Pancreas (tissue), 10 donors: Measurements from ENCODE around the gene CATSPER3. TPM values are rescaled to one million over a fixed set of nuclear protein-coding genes. Genes with fewer than 3 reads are reported as not detected.
"Not testable (repeated sequence)": the region's sequence is repeated elsewhere in the genome, so short reads cannot be mapped to it uniquely, and the experiment has no call there.

Experiments used
- ATAC-seq, 4 donors: fragments of 200-7000 bp; cut with Tn5 transposase; one replicate each; pipeline versions ENCODE4 v1.8.0 to v1.9.1; 2020; ENCODE audit warnings: mild to moderate bottlenecking in 4 of 4, moderate library complexity in 4 of 4
- DNase-seq, 6 donors: peaks; one replicate each; pipeline ENCODE4 v3.0.0-alpha.2; 2020
- FAIRE-seq: peaks from 2 replicates; lab custom pipeline; 2012; peaks lifted over from hg19 to GRCh38; lab: Jason Lieb, UNC
- H3K27ac ChIP-seq, 4 donors: fragments of 200-600 bp; sonication (generic); 1 replicate in 3 of 4; 2 replicates in 1 of 4; pipeline versions ENCODE4 v1.5.0 to v1.8.0; 2020
- H3K27me3 ChIP-seq, 4 donors: fragments of 200-600 bp; one replicate each; pipeline ENCODE4 v1.8.0; 2021
- H3K36me3 ChIP-seq, 3 donors: fragments of 200-600 bp; sonication (generic) in 1 of 3; one replicate each; pipeline versions ENCODE4 v1.5.0 to v1.8.0; 2020 to 2021
- H3K4me1 ChIP-seq, 3 donors: fragments of 200-600 bp; one replicate each; pipeline ENCODE4 v1.8.0; 2021
- H3K4me3 ChIP-seq, 4 donors: fragments of 200-600 bp; sonication (generic) in 2 of 4; one replicate each; pipeline versions ENCODE4 v1.5.0 to v1.8.0; 2020 to 2021
- H3K9me3 ChIP-seq, 4 donors: fragments of 200-600 bp; one replicate each; pipeline ENCODE4 v1.8.0; 2021
- WGBS, 2 donors: extraction: QIAGEN DNeasy Blood & Tissue Kit; methylation state at CpG; one replicate each; pipeline ENCODE4 v1.1.7; 2013; 5-methylcytosine and 5-hydroxymethylcytosine counted together
- intact Hi-C, 3 donors: fragments of 100-400 bp; cut with DNase I; formaldehyde crosslinking; loops; one replicate each; pipeline versions ENCODE4 v1.11.1 to v1.14.2; 2022
- polyA plus RNA-seq, 2 donors: library from polyadenylated mRNA; stranded (reverse); fragments of 200-250 nt; gene quantifications; one replicate each; pipeline ENCODE4 v1.2.3, GENCODE V29; 2013
- total RNA-seq, 6 donors: library from RNA; stranded (reverse); fragmentation: NEBNext Ultra II Directional in 4 of 6; extraction: Animal tissue kit (Norgen Biotek cat#: 25700) in 4 of 6; gene quantifications; one replicate each; pipeline versions ENCODE4 v1.2.1 to v1.2.4, GENCODE V29; 2021 to 2023
- TF ChIP-seq, protein P1 (sequence below), 4 donors: fragments of 200-600 bp; sonication (generic) in 3 of 4; IDR thresholded peaks; one replicate each; pipeline versions ENCODE4 v1.5.0 to v1.8.0; 2021; ENCODE audit warnings: antibody characterized with exemption in 4 of 4
- donor health status: healthy with polysubstance abuse.
- donor health status: DM: no; HTN: no; CAD: no; lungs with moderate emphysema.
- donor health status: DM: no; HTN: no; CAD: no.
- donor health status: control.
- donor health status: control.
- donor health status: Bipolar disorder and iron deficiency.
- donor health status: DM: yes; HTN: yes; CAD: no.
- donor health status: DM: no; HTN: no; CAD: no.
- donor health status: DM: no; HTN: no; CAD: no.
- donor health status: DM: yes; HTN: yes; CAD: no.

The CATSPER3 gene
- total and polyA plus RNA-seq, 8 donors = 0.29 to 2.2 (median 0.65) TPM

DNA sequence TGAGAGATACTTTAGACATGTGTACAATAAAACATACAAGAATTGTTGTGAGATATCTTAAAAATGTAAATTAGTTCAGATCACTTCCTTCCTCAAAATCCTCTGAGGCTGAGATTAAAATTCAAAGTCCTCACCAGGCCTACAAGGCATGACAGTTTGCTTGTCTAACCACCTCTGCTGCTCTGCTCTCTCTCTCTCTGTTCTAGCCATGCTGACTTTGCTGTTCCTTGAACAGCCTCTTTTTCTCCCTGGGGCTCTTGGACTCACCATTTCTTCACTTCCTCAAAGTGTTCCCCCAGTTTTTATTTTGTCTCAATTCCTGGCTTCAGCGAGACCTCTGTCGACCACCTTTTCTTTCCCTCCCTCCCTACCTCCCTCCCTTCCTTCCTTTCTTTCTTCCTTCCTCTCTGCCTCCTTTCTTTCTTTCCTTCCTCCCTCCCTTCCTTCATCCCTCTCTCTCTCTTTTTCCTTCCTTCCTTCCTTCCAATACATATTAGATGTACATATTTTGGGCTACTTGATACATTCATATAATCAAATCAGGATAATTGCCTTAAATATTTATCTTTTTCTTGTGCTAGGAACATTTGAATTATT, 27.0 kb downstream of the CATSPER3 start:
- no peak for FAIRE-seq
- intact Hi-C loops = no loop called here
- H3K36me3 ChIP-seq = no peaks in the 10 kb centered on the region
- no peaks in the 10 kb centered on the region for H3K27me3 ChIP-seq
- H3K4me3 ChIP-seq = no peak overlapping the region
- no peaks in the 10 kb centered on the region for H3K4me1 ChIP-seq
- WGBS, 2 donors = 65 to 85% methylated on average over 2 of the region's 2 CpGs
- no peak overlapping the region for H3K27ac ChIP-seq
- TF ChIP-seq, protein P1, sequence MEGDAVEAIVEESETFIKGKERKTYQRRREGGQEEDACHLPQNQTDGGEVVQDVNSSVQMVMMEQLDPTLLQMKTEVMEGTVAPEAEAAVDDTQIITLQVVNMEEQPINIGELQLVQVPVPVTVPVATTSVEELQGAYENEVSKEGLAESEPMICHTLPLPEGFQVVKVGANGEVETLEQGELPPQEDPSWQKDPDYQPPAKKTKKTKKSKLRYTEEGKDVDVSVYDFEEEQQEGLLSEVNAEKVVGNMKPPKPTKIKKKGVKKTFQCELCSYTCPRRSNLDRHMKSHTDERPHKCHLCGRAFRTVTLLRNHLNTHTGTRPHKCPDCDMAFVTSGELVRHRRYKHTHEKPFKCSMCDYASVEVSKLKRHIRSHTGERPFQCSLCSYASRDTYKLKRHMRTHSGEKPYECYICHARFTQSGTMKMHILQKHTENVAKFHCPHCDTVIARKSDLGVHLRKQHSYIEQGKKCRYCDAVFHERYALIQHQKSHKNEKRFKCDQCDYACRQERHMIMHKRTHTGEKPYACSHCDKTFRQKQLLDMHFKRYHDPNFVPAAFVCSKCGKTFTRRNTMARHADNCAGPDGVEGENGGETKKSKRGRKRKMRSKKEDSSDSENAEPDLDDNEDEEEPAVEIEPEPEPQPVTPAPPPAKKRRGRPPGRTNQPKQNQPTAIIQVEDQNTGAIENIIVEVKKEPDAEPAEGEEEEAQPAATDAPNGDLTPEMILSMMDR (IDR thresholded peaks at IDR 0.05) = no peak
- no peak for ATAC-seq
- H3K9me3 ChIP-seq = no peaks in the 10 kb centered on the region
- no peak for DNase-seq

DNA sequence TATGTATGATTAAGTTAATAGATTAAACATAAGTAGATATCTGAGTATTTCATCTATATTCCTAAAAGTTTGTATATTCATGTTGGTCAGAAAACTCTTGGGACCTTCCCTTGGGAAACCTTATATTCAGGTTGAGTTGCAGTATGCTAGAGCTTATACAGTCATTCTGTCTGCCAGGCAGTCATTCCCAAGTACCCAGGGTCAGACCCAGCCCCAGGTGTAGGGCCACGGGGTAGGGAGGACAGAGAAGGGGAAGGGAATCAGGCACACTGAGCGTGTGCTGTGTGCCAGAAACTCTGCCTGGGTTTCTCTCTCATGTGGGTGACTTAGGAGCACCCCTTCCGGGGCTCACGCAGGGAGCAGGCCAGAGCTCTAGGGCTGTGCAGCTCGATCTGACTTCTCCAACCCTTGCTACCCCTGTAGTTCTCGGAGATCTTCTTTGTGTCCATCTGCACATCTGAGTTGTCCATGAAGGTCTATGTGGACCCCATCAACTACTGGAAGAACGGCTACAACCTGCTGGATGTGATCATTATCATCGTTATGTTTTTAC, 28.2 kb downstream of the CATSPER3 start:
- no peaks in the 10 kb centered on the region for H3K27me3 ChIP-seq
- no peaks in the 10 kb centered on the region for H3K36me3 ChIP-seq
- TF ChIP-seq, protein P1 (IDR thresholded peaks at IDR 0.05) = no peak
- H3K9me3 ChIP-seq = no peaks in the 10 kb centered on the region
- no peak overlapping the region for H3K27ac ChIP-seq
- no peak for DNase-seq
- intact Hi-C loops = no loop called here
- no peak overlapping the region for H3K4me3 ChIP-seq
- WGBS, 2 donors = 89 to 93% methylated on average over 8 of the region's 8 CpGs
- FAIRE-seq = no peak
- no peak for ATAC-seq
- H3K4me1 ChIP-seq = no peaks in the 10 kb centered on the region

DNA sequence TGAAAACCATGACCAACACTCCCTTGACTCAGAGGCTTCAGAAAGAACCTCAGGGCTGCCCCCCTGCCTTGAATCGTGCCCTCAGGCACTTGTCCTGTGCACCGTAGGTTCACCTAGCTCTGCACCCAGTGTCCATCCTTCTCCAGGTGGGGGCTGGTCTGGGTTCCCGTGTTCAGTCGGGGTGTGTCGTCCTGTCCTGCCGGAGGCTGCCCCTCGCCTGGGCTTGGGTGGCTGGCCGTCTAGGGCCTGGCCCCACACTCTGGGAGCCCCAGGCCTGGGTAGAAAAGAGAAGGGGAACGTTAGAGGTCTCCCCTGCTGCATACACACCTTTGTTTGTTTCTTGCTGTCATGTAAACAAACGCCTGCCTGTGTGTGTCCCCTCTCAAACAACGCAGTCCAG, 29.3 kb downstream of the CATSPER3 start:
- TF ChIP-seq, protein P1 (IDR thresholded peaks at IDR 0.05) = no peak
- FAIRE-seq (no peak), DNase-seq (no peak), ATAC-seq (no peak)
- Histone ChIP-seq H3K27me3 (no peaks in the 10 kb centered on the region), H3K9me3 (no peaks in the 10 kb centered on the region), H3K27ac (no peak overlapping the region), H3K4me1 (no peaks in the 10 kb centered on the region), H3K36me3 (no peaks in the 10 kb centered on the region), H3K4me3 (no peak overlapping the region)
- 73 to 75% methylated on average over 11 of the region's 11 CpGs for WGBS, 2 donors
- intact Hi-C loops = no loop called here

DNA sequence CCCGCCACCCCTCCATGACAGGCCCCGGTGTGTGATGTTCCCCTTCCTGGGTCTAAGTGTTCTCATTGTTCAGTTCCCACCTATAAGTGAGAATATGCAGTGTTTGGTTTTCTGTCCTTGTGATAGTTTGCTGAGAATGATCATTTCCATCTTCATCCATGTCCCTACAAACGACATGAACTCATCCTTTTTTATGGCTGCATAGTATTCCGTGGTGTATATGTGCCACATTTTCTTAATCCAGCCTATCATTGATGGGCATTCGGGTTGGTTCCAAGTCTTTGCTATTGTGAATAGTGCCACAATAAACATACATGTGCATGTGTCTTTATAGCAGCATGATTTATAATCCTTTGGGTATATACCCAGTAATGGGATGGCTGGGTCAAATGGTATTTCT, 30.4 kb downstream of the CATSPER3 start:
- ATAC-seq, H3K9me3 ChIP-seq, DNase-seq, H3K4me3 ChIP-seq, H3K27me3 ChIP-seq, intact Hi-C loops, H3K27ac ChIP-seq, H3K36me3 ChIP-seq, FAIRE-seq, H3K4me1 ChIP-seq: not testable (repeated sequence)
- 89 to 94% methylated on average over 5 of the region's 5 CpGs for WGBS, 2 donors

- Histone ChIP-seq H3K36me3 (no peaks in the 10 kb centered on the region), H3K27me3 (no peaks in the 10 kb centered on the region), H3K4me3 (no peak overlapping the region), H3K27ac (no peak overlapping the region), H3K4me1 (no peaks in the 10 kb centered on the region), H3K9me3 (no peaks in the 10 kb centered on the region)
- 76 to 92% methylated on average over 3 of the region's 3 CpGs for WGBS, 2 donors
- FAIRE-seq = no peak
- TF ChIP-seq, protein P1 (IDR thresholded peaks at IDR 0.05) = no peak
- intact Hi-C loops = no loop called here
- no peak for DNase-seq
- ATAC-seq = no peak
Observed at GRCh38 chr5:135004376-135004775, 36.7 kb downstream of the CATSPER3 start.
